Measurements from ENCODE around the gene BTBD16.

Gene BTBD16

DNA sequence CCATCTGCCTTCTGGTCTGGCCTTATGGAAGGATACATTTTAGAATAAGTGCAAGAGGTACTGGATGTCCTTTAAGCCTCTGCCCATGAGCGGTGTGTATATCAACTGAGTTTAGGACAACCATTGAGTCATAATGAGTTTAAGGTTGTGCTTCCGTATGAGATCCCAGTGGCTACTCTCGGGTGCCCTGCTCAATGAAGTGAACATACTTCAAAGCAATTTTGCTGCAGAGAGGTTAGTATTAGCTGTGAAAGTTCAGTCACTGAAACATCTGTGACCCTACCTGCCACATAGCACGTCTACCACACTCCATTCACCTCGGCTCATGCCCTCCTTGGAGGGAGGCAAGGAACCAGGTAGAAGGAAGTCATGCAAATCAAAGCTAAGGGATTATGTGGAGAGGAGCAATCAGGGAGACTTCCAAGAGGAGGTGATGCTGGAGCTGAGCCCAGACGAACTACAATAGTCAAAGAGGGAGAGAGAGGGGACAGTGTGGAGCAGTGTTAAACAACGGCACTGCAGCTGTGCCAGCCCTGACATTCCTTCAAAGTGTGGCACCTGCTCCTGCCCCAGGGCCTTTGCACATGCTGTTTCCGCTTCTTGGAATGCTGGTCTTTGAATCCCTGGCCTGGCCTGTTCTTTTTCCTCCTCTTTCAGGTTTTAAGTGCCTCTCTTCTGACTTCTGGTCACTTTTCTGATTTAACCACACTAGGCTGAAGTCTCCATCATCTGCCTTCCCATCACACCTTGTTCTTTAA lies 25.4 kb downstream of the BTBD16 start:
- DNase-seq = no peak

DNA sequence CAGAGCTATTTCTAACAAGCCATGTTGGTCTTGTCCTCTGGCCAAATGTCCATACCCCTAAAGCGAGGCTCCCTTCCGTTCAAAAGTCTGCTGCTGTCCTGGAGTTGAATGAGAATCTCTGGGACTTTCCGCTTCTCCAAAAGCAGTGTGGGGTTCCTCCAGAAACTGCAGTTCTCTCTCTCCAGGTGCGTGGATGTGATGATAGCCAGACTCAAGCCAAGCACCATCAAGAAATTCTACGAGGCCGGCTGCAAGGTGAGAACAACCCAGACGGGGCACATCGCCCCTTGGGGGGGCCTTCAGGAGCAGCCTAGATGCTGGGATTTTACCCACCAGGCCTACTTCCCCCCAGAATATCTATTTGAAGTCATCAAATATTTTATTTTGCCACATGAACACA lies 26.5 kb downstream of the BTBD16 start:
- no peak for DNase-seq

DNA sequence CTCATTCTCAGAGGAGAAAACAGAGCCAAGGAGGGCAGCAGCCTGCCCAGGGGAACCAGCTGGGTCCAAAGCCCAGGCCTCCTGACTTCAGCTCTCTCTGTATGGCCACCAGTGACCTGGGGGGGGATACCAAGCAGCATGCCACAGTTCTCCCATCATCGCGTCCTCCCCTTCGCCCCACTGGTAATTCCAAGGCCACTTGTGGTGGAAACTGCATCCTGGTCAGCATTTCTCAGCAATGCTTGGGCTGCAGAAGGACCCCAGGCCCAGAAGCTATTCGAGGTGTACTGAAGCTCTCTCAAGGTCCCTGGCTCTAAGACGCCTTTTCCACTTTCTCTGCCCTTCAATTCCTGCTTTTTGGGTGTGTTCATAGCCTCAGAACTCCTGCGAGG lies 27.1 kb downstream of the BTBD16 start:
- no peak for DNase-seq

DNA sequence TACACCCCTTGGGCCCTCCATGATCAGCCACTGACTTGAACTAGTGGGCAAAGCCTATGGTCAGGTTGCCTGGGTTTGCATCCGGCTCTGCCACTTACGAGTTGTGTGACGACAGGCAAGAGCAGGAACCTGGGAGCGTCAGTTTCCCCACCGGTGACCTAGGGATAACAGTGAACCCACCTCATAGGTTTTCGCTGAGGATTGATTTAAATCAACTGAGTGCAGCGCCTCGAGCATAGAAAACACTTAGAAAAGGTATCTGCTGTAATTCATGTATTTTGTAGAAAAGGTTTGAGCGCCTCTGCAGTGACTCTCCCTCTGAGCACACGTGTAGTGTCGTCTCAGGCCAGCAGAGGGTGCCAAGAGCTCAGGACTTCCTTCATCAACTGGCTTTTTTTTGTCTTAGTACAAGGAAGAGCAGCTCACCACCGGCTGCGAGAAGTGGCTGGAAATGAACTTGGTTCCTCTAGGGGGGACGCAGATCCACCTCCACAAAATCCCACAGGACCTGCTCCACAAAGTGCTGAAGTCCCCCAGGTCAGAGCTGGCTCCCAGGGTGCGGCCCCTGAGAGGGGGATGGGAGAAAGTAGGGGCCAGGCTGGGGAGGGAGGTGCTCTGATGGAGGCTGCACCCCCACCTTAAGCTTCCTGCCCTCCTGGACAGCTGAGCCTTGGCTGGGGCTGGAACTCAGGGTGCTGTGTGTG lies 27.7 kb downstream of the BTBD16 start:
- peak; percentile 61 to 62 for DNase-seq

DNA sequence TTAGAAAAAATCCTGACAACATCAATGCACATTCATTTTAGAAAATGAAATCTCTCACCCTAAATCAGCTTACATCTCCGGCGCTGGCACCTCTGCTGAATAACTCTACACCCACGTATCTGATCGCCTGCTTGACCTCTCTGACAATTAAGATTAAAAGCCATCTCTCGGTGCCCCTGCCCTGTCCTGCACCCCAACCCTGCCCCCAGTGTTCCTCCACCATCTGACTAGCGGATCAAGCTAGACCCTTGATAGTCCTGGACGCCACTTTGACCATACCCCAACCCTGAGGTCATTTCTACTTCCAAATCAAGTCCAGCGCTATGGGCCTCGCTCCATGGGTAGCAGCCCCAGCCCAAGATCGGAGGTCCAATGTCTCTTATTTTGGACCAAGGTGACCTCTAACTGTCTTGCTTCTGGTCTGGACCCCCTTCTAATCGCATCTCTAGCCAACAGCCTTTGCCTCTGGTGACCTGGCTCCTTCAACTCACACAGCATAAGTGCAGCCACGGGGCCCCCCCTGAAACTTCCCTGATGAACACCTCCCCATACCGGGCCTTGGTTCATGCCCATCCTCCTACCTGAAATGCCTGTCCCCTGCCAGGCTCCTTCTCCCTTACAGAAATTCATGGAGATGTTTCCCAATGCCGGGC lies 28.5 kb downstream of the BTBD16 start:
- no peak for DNase-seq

GRCh38 chr10:122301055-122301810 lies 30.1 kb downstream of the BTBD16 start:
- DNase-seq = no peak

GRCh38 chr10:122301811-122302115 lies 30.7 kb downstream of the BTBD16 start:
- no peak for DNase-seq

DNA sequence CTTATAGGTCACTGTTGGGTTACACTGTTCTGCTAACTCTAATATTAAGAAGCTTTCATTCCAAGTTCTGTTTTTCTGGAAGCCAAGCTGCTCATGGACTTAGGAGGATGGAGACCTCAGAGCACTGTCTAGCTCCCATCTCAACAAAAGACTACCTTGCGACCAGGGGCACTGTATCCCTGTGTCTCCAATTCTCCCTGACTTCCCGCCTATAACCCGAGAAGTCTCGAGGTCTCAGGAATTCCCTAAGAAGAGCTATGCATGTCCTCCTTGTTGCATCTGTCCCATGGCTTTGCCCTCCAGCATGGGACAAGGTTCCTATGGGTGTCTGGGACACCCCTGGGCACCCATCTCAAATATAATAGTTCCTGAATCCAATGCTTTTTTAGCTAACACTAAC lies 31.2 kb downstream of the BTBD16 start:
- no peak for DNase-seq

DNA sequence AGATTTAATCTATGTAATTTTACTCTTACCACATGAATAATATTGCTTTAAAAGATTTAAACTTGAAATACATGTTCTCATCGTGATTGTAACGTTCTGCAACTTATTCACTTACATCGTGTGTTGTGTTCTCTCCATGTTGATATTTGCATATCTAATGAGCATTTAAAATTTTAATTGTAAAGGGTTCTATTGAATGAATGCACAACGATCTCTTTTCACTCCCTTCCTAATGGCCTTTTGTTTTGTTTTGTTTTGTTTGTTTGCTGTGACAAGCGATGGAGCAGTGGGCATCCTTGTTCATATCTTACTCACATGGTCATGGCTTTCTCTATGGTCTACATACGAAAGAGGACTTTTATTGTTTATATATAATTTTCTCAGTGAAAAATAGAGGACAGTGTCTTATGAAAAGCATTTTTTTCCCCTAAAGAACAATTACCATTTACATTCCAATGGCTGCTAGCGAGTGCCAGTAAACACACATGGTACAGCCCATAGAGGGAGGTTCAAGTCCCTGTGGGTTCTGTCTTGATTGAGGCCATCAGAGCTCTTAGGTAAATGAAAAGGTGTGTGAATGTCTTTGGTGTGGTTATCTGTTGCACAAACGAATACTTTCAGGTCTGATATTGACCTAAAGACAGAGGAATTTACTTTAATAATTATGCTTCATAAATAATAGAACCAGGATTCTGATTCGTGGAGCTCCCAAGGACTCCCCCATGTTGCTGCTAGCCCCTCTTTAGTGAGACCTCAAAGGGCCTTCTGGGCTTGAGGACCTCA lies 32.4 kb downstream of the BTBD16 start:
- no peak for DNase-seq

DNA sequence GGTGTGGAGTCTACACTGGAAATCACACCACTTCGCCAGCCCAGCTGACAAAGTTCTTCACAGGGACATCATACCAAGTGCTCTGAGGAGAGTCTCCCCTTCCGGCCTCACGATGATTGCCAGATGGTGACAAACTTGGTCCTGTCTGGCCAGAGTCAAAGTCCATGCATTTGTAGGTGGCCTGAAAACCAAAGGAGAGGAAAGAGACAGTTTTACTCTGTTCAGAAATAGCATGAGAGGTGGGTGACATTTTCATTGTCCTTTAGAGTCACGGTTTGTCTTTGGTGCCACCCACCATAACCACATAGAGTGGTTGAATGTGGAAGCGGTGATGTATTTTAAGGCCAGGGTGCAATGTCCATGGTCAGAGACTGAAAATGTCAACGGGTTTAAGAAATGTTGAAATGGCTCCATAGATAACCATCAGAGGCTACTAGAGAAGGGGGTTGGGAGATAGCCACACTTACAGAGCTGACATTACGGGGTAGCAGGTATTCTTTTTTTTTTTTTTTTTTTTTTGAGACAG lies 33.0 kb downstream of the BTBD16 start:
- no peak for DNase-seq

GRCh38 chr10:122306282-122306681 lies 35.2 kb downstream of the BTBD16 start:
- DNase-seq = no peak

DNA sequence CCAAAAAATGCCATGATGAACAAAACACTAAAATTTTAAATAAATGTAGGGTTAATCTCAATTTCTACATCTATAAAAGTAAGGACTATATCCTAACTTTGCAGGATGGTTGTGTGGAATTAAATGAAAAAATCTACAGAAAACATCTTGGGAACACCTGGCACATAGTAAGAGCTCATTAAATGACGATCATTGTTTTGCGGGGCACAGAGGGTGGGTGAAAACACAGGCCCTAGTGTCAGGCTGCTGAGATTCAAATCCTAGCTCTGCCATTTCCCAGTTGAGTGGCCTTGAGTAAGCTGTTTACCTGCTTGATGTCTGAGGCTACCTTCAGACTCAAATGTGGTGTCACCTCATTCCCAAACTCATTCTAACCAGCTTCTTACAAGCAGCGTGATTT lies 35.6 kb downstream of the BTBD16 start:
- DNase-seq = no peak

DNA sequence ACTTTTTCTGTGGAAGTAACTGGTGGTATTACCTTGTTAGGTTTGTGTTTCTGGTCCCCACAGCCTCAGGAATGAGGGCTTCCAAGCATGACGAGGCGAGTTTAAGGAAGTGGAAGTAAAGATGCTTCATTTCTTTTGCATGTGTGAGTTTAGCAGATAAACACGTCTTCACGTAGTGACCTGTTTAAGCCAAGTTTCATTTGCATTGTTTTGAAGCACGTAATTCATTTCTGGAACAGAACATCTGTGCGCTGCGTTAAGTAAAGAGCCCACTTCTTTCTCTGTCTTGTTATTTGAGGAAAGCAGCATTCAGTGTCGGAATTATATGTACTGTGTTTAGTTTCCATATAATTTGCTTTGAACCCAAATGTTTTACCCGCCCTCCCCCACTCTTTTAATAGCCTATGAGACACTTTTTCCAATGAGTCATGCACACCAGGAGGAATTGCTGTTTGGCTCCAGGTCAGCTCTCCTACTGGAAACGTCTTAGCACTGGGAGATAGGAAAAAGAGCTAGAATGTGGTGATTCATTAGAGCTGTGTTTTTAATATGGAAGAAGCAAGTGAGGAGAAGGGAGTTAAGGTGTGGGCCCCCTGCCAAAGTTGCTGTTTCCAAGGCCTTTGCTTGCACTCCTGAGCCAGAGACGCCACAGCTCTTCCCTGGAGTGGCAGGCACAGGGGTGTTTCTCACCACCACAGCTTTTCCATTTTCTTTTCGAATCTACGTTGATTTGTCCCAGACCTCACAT lies 36.7 kb downstream of the BTBD16 start:
- DNase-seq = no peak

DNA sequence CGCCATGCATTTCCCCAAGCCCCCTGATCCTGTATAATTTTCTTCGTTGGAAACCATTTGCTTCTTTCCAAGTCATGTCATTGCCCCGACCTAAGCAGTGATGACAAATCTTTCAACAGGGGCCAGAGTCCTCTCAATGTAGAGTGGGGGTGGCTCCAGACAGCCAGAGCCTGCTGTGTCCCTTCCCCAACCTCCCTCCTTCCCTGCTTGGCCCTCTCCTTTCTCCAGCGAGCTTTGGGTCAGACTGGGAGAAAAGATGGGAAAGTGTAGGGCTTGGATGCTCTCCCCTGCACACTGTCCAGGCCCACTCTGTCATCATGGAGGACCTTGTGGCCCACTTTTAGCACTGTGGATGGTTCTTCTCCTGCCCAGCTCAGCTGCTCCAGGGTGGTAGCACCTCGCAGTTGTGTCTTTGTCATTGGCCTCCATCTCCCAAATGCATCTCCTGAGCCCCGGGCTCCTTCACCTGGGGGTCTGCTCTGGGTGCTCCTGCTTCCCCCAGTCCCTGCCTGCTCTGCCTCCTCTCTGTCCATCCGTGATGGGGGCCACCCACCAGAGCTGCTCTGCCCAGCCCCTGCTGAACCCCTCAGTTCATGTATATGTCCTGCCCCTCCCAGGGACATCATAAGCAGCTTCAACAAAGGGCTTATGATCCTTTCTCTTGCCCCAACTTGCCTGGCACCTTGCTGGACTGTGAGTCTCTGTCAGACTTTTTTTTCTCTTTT lies 37.5 kb downstream of the BTBD16 start:
- DNase-seq = no peak

- no peak for DNase-seq
Observed at GRCh38 chr10:122310311-122311050, 39.4 kb downstream of the BTBD16 start.

- no peak for DNase-seq
Observed at GRCh38 chr10:122311051-122311410, 39.9 kb downstream of the BTBD16 start.

GRCh38 chr10:122311716-122312115 lies 40.6 kb downstream of the BTBD16 start:
- no peak for DNase-seq

- no peak for DNase-seq
Observed at GRCh38 chr10:122316224-122316884, 45.3 kb downstream of the BTBD16 start.

DNA sequence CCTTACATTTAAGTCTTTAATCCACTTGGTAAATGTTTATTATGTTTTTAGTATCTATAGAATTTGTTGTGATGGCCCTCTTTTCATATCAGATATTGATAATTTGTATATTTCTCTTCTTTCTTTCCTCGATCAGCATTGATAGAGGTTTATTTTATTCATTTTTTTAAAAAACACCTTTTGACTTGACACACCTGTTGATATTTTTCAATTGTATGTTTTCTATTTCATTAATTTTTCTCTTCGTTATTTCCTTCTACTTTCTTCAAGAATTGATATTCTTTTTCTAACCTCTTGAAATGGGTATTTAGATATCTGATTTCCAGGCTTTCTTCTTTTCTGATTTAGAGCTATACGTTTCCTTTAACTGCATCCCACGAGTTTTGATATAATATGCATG lies 50.9 kb downstream of the BTBD16 start:
- no peak for DNase-seq

GRCh38 chr10:122323189-122323588 lies 52.1 kb downstream of the BTBD16 start:
- DNase-seq = no peak
